Measurements from ENCODE around the gene SLA2. TPM values are rescaled to one million over a fixed set of nuclear protein-coding genes. Genes with fewer than 3 reads are reported as not detected.
"Not testable (repeated sequence)": the region's sequence is repeated elsewhere in the genome, so short reads cannot be mapped to it uniquely, and the experiment has no call there.

The SLA2 gene, protein sequence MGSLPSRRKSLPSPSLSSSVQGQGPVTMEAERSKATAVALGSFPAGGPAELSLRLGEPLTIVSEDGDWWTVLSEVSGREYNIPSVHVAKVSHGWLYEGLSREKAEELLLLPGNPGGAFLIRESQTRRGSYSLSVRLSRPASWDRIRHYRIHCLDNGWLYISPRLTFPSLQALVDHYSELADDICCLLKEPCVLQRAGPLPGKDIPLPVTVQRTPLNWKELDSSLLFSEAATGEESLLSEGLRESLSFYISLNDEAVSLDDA
- not detected for total RNA-seq

DNA sequence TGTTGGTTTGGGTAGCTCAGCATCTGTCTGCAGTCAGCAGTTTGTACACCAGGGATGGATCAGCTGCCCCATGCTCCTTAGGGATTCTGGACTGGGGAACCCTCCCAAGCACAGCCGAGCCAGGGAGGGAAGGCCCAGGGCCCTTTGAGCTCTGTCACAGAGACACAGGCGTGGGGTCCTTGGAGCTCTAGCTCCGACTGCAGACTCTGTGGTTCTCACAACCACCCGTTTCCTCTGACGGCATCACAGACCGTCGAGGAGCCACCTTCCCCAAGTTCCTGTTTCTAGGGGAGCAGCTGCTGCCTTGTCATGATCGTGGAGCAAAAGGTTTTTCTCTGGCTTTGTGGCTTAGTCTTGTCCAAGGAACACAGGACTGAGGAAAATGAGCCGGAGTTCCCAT, at the start of gene SLA2:
TSS of gene SLA2 (minus strand) at position 199 of the 400 bp plus-strand sequence. CDS start 4,861 bp downstream, outside the sequence.
- no peak for DNase-seq

DNA sequence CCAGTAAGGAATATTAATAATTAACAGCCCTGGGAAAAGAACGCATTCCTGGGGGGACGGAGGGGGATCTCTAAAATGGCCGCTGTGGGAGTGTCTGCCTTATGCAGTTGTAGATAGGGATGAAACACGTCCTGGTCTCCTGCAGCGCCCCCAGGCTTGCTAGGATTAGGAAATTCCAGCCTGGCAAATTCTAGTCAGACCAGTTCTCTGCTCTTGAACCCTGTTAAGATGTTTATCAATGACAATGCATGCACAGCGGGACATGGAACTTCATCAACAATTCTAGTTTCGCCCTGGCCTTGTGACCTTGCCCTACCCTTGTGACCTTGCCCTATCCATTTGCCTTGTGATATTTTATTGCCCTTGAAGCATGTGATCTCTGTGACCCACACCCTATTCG, 49.5 kb upstream of the SLA2 start:
- DNase-seq, result not testable (repeated sequence)

- no peak for DNase-seq
Observed at GRCh38 chr20:36688630-36689029, 42.6 kb upstream of the SLA2 start.

- no peak for DNase-seq
Observed at GRCh38 chr20:36687850-36688249, 41.9 kb upstream of the SLA2 start.

GRCh38 chr20:36686944-36687343, 40.9 kb upstream of the SLA2 start:
- no peak for DNase-seq

DNA sequence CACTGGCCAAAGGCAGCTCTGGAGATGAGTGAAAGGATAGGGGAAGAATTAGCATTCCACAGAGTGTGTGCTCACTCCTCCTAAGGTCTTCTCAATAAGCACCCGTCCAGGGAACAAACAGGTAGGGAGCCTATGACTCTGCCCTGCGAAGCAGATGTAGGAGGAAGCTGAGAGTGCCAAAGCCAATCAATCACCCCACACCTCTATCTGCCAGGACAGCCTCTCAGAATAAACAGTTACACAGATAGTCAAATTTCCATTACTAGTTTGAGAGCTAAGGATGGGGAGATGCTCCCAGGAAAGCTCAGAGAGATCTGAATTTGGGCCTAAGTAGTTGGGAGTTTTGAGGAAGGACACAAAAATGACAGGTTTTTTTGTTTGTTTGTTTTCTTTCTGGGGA, 40.5 kb upstream of the SLA2 start:
- no peak for DNase-seq

DNA sequence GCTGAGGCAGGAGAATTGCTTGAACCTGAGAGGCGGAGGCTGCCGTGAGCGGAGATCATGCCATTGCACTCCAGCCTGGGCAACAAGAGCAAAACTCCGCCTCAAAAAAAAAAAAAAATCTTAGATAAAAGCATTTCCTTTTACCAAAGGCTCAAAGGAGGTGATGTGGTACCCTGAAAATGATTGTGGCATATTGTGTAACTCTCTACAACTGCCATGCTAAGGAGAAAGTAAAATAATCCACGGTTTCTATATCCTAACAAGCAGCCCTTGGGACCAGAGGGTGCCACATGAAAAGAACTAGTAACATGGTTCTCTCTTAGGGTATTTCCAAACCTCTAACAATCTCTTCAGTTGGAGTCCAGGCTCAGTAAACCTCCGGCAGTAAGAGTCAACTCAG, 38.8 kb upstream of the SLA2 start:
- no peak for DNase-seq

DNA sequence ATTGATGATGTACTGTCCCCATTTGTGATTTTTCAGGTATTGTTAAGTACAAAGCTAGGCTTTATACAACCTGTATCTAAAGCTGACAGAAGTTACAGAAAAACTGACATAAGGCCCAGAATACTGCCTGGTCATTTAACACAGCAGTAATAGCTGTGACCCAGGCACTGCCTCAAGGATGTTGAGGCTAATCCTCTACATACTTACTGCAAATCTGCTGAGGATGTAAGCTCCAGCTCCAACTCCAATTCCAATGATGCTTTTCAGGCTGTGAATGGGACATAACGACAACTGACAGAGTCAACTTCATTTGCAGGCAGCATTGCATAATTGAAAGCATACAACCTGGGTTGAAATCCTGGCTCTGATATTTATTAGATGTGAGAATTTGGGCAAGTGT, 36.3 kb upstream of the SLA2 start:
- no peak for DNase-seq

- DNase-seq, result no peak
Observed at GRCh38 chr20:36677422-36677771, 31.4 kb upstream of the SLA2 start.

DNA sequence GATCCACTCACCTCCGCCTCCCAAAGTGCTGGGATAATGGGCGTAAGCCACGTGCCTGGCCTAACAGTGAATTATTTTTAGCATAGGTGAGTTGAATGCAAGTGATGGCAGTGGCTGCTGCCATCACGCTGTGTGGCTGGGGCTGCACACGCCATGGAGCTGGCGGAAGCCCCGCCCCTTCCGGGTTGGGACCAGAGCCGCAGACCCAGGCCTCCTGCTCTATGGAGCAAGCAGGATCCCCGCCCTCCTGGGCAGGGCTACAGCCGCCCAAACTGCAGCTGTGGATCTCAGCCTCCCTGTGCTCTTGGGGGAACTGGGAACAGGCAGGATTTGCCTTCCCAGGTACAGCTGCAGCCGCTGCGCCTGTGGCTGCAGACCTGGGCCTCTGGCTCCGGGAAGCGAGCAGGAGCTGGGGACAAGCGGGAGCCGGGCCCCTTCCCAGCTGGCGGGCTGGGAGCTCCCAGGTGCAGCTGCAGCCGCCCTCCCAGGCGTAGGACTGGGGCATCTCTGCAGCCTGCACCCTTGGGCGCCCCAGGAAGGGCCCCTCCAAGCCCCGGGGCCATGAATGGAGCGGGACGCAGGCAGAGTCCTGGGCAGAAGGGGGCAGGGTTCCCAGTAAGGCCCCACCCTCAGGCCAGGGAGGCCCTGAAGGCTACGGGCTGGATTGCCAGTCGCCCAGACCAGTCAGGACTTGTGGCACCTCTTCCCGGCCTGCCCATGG, 30.9 kb upstream of the SLA2 start:
- DNase-seq, result no peak

- not testable (repeated sequence) for DNase-seq
Observed at GRCh38 chr20:36675545-36675944, 29.5 kb upstream of the SLA2 start.

- no peak for DNase-seq
Observed at GRCh38 chr20:36672991-36673390, 27.0 kb upstream of the SLA2 start.

GRCh38 chr20:36670665-36671357, 24.8 kb upstream of the SLA2 start:
- no peak for DNase-seq

- no peak for DNase-seq
Observed at GRCh38 chr20:36666181-36666740, 20.3 kb upstream of the SLA2 start.

GRCh38 chr20:36663031-36663430, 17.0 kb upstream of the SLA2 start:
- DNase-seq, result no peak

GRCh38 chr20:36658300-36658699, 12.3 kb upstream of the SLA2 start:
- no peak for DNase-seq

GRCh38 chr20:36656733-36657132, 10.7 kb upstream of the SLA2 start:
- DNase-seq, result no peak

DNA sequence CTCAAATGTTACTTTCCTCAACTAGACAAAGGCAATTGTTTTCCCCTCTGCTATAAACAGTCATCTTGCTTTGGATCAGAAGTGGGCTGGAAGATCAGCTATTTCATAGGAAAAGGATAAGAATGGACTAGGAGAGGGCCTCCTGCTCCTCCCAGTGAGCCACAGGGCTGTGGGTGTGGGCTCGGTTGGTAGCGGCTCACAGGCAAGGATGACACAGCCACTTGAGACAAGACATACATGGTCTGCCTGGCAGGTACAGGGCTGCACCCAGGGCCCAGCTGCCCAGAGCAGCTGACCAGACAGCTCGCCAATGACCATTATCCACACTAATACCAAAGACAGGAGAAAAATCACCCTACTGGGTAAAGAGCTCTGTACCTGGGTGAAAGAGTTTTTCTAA, 9.0 kb upstream of the SLA2 start:
- no peak for DNase-seq

DNA sequence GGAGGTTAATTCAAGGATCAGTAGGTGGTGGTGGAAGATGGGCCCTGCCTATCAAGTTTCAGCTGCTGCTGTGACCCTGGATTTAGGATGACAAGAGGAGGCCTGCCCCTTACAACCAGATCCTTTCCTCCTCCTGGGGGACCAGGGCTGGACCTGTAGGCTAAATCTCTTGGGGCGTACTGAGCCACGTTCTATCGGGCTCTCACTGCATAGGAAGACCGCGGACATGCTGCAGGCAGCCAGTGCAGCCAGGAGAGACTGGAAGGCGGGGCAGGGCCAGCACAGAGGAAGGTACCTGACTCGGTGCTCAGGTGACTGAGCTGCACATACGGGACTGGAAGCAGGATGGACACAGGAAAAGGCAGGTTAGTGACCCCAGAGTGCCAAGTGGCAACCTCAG, 8.5 kb upstream of the SLA2 start:
- DNase-seq, result no peak

DNA sequence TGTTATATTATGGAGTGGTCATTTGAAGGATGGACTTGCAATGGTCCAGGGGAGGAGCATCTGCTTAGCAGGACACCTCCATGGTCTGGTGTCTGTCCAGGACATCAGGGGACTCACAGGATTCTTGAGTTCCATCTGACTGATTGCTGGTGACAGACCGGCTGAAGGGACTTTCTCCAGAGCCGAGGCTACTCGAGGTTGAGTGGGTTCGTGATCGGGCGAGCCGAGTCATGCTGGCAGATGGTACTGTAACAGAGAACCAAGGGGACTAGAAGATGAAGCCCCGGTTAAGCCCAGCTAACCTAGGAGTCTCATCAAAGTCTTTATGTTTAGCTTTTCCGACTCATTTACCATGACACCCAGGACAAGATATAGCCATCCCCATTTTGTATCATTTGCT, 7.5 kb upstream of the SLA2 start:
- DNase-seq, result no peak

DNA sequence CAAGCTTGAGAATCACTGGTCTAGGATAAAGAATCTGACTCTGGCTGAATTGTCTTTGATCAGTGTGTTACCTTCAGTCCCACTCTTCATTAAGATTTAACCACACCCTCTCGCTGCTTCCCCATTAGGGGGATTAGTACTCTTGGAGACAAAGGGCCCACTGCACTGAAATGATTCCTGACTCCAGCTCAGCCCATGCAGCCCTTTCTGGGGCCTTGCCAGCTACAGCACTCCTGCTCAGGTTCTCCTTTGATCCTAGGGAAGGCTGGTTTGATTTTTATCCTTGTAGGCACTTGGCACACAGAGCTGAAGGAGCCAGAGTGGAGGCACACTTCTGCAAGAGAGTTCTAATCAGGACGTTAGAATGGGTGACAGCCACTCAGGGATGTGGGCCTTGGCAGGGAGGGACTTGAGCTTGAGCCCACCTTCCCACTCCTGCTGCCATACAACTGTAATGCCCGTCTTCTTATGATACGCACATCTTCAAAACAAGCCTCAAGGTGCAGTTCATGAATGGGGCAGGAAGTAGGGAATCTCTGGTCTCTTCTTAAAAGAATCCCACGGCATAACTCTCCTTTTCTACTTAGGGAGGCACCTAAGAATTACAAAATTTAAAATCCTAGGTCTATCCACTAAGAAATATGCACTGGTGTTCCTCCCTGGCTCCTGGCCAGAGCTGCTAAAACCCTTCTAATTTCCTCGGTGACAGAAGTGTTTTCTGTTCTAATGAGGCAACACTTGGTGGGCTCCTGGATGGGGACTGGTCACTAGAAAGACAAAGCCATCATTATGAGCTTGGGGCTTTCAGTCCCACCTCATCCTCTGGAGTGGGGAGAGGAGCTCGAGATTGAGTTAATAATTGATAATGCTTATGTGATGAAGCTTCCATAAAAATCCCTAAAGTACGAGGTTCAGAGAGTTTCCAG, 1.5 kb upstream of the SLA2 start:
- DNase-seq, result no peak

DNA sequence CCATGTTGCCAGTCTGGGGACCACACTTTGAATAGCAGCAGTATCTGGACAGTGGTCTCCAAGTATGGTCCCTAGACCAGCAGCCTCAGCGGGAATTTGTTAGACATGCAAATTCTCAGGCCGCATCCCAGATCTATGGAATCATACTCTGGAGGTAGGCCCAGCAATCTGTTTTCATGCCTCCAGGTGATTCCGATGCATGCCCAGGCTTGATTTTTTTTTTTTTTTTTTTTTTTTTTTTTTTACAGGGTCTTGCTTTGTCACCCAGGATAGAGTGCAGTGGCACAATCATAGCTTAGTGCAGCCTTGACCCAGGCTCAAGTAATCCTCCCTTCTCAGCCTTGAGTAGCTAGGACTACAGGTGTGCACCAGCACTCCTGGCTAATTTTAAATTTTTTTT, 682 bp upstream of the SLA2 start:
- DNase-seq, result no peak

Measured in occipital lobe (tissue), 2 donors.